ENCODE results near the gene DCAF8.

Gene DCAF8

GRCh38 chr1:160171354-160171753 is 91.0 kb downstream of the DCAF8 start:
- DNase-seq (ENCODE audit: low read depth, low spot score), result no peak

DNA sequence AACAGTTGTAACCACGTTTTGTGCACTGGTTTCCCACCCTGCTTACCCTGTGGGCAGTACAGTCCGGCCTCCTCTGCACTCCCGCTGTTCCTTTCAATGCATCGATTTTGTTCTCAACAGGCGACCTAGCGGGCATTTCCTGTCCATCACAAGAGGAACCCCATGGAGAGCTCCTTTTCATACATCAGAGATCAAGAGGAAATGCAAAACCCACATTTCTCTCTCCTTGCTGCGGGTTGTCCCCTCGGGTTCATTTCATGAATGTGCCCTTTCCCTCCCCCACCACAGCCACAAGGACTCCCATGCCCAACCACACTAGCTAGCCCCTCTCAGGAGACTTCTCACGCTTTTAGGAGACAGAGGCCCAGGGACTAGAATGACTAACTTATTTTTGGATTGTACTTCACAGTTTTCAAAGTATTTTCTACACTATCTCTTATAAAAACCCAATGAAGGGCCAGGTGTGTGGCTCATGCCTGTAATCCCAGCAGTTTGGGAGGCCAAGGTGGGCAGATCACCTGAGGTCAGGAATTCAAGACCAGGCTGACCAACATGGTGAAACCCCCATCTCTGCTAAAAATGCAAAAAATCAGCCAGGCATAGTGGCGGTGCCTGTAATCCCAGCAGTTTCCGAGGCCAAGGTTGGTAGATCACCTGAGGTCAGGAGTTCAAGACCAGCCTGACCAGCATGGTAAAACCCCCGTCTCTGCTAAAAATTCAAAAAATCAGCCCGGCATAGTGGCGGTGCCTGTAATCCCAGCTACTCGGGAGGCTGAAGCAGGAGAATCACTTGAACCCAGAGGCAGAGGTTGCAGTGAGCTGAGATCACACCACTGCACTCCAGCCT is 92.6 kb downstream of the DCAF8 start:
- DNase-seq (ENCODE audit: low read depth, low spot score), result no peak

- DNase-seq (ENCODE audit: low read depth, low spot score), result no peak
Measured at GRCh38 chr1:160168609-160169369, 93.6 kb downstream of the DCAF8 start.

GRCh38 chr1:160168016-160168415 is 94.3 kb downstream of the DCAF8 start:
- no peak for DNase-seq (ENCODE audit: low read depth, low spot score)

DNA sequence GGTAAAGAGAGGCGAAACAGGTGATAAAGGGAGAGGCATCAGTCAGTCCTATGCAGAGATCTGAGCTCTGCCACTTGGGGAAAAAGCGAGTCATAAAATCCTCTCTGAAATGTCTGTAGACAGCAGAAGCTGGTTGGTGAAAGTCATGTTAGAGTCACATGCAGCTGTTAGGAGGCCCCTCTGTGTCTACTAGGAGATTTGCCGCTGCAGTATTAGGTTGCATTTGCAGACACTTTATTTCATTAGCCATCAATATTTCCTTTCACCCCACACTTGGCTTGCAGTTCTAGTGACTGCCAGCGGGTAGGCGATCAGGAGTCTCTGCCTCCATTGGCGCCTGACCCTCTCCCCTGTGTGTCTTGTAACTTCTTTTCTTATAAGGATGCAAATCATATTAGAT is 94.8 kb downstream of the DCAF8 start:
- DNase-seq (ENCODE audit: low read depth, low spot score), result no peak

DNA sequence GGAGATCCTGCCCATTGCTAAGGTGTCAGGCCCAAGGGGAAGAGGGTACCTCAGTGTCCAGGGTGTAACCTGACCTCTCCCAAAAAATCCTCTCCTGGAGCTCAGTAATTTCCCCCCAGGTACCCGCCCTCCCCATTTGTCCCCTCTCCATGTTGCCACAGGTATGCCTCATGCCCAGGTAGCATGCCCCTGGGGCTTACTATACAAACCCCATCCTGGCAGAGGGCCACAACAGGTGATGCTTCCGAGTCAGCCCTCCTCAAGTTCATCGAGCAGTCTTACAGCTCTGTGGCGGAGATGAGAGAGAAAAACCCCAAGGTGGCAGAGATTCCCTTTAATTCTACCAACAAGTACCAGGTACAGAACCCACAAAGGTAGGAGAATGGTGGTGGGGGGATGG is 95.3 kb downstream of the DCAF8 start:
- no peak for DNase-seq (ENCODE audit: low read depth, low spot score)

GRCh38 chr1:160166166-160166868 is 96.0 kb downstream of the DCAF8 start:
- no peak for DNase-seq (ENCODE audit: low read depth, low spot score)
